HG03442 (cell line): ENCODE results near the gene TTC29.
"Not testable (repeated sequence)": the region's sequence is repeated elsewhere in the genome, so short reads cannot be mapped to it uniquely, and the experiment has no call there.

ENCODE experiments used
- ATAC-seq: cut with Tn5 transposase; IDR thresholded peaks from one replicate; pipeline ENCODE4 v1.9.1; 2021; ENCODE audit warnings: mild to moderate bottlenecking, moderate library complexity; ENCODE audit not compliant: unreplicated experiment

Gene TTC29

GRCh38 chr4:146883070-146883469, 62.6 kb downstream of the TTC29 start:
- no peak for ATAC-seq

- ATAC-seq = no peak
Observed at GRCh38 chr4:146857298-146857697, 88.4 kb downstream of the TTC29 start.

GRCh38 chr4:146855761-146856160, 89.9 kb downstream of the TTC29 start:
- ATAC-seq = no peak

- ATAC-seq = no peak
Observed at GRCh38 chr4:146852360-146852759, 93.3 kb downstream of the TTC29 start.

- no peak for ATAC-seq
Observed at GRCh38 chr4:146847345-146847744, 98.3 kb downstream of the TTC29 start.

GRCh38 chr4:146846882-146847281, 98.8 kb downstream of the TTC29 start:
- ATAC-seq = no peak

- ATAC-seq = no peak
Observed at GRCh38 chr4:146844761-146845160, 100.9 kb downstream of the TTC29 start.

GRCh38 chr4:146842876-146843275, 102.8 kb downstream of the TTC29 start:
- ATAC-seq = no peak

GRCh38 chr4:146840731-146841130, 104.9 kb downstream of the TTC29 start:
- ATAC-seq = no peak

GRCh38 chr4:146835096-146835495, 110.6 kb downstream of the TTC29 start:
- ATAC-seq = no peak

GRCh38 chr4:146834263-146835034, 111.2 kb downstream of the TTC29 start:
- no peak for ATAC-seq

GRCh38 chr4:146833530-146833929, 112.1 kb downstream of the TTC29 start:
- no peak for ATAC-seq

GRCh38 chr4:146822980-146823379, 122.7 kb downstream of the TTC29 start:
- ATAC-seq = not testable (repeated sequence)

GRCh38 chr4:146814750-146815149, 130.9 kb downstream of the TTC29 start:
- no peak for ATAC-seq

GRCh38 chr4:146795711-146796110, 150.0 kb downstream of the TTC29 start:
- ATAC-seq = no peak

- no peak for ATAC-seq
Observed at GRCh38 chr4:146793727-146794126, 151.9 kb downstream of the TTC29 start.

GRCh38 chr4:146791439-146791838, 154.2 kb downstream of the TTC29 start:
- no peak for ATAC-seq

GRCh38 chr4:146790515-146790914, 155.1 kb downstream of the TTC29 start:
- ATAC-seq = no peak

- ATAC-seq = no peak
Observed at GRCh38 chr4:146787731-146788130, 157.9 kb downstream of the TTC29 start.

- no peak for ATAC-seq
Observed at GRCh38 chr4:146776691-146777090, 169.0 kb downstream of the TTC29 start.

- ATAC-seq = no peak
Observed at GRCh38 chr4:146763560-146763959, 182.1 kb downstream of the TTC29 start.

- no peak for ATAC-seq
Observed at GRCh38 chr4:146762016-146762415, 183.6 kb downstream of the TTC29 start.

GRCh38 chr4:146742416-146742815, 203.2 kb downstream of the TTC29 start:
- no peak for ATAC-seq
